Testis (tissue), 2 donors: ENCODE results near the gene NXNL2.

ENCODE experiments used
- POLR2A ChIP-seq: fragments of 450-650 bp; IDR thresholded peaks from one replicate; pipeline ENCODE4 v1.6.1; 2017; ENCODE audit warnings: antibody characterized with exemption, mild to moderate bottlenecking, moderate library complexity
- TF ChIP-seq, protein P1 (sequence below), 3 experiments: fragments of 450-650 bp in 2 of 3; fragments of 200-600 bp in 1 of 3; sonication (generic) in 1 of 3; IDR thresholded peaks; one replicate each; pipeline ENCODE4 v1.5.1; 2016 to 2019; ENCODE audit warnings: antibody characterized with exemption in 3 of 3, mild to moderate bottlenecking in 2 of 3, moderate library complexity in 1 of 3

DNA sequence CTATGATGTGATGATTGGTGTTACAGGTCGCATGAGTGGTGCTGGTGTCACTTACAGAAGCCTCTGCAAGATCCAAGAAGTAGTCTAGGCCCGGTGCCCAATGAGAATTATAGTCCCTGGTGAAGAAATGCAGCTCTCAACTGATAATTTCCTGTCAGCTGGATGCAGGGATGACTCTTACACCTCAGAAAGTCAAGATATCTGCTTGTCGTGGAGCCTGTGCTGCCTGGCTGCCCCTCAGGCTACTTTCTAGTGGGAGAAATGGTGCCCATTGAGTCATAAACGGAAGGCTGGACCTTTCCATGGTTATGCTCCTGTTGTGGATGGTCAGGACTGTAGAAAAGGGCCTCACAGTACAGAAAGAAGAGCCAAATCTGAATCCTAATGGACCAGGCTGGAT, 46.8 kb upstream of the NXNL2 start:
- TF ChIP-seq, protein P1, sequence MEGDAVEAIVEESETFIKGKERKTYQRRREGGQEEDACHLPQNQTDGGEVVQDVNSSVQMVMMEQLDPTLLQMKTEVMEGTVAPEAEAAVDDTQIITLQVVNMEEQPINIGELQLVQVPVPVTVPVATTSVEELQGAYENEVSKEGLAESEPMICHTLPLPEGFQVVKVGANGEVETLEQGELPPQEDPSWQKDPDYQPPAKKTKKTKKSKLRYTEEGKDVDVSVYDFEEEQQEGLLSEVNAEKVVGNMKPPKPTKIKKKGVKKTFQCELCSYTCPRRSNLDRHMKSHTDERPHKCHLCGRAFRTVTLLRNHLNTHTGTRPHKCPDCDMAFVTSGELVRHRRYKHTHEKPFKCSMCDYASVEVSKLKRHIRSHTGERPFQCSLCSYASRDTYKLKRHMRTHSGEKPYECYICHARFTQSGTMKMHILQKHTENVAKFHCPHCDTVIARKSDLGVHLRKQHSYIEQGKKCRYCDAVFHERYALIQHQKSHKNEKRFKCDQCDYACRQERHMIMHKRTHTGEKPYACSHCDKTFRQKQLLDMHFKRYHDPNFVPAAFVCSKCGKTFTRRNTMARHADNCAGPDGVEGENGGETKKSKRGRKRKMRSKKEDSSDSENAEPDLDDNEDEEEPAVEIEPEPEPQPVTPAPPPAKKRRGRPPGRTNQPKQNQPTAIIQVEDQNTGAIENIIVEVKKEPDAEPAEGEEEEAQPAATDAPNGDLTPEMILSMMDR (IDR thresholded peaks at IDR 0.05), result no peak
- no peak for TF ChIP-seq POLR2A
